ENCODE data around the gene PPFIA4.

The PPFIA4 gene

GRCh38 chr1:203072911-203073310, 46.6 kb downstream of the PPFIA4 start:
- Histone ChIP-seq H3K4me3 (no peak overlapping the region), H3K27ac (no peak overlapping the region)
- no peak for TF ChIP-seq CTCF (IDR thresholded peaks at IDR 0.05)
- no peak for DNase-seq (ENCODE audit: low spot score)

GRCh38 chr1:203073469-203073868, 47.2 kb downstream of the PPFIA4 start:
- no peak for DNase-seq (ENCODE audit: low spot score)
- no peak overlapping the region for H3K27ac ChIP-seq
- H3K4me3 ChIP-seq = no peak overlapping the region
- TF ChIP-seq CTCF (IDR thresholded peaks at IDR 0.05) = no peak

GRCh38 chr1:203074610-203075009, 48.3 kb downstream of the PPFIA4 start:
- Histone ChIP-seq H3K4me3 (no peak overlapping the region), H3K27ac (no peak overlapping the region)
- no peak for DNase-seq (ENCODE audit: low spot score)
- no peak for TF ChIP-seq CTCF (IDR thresholded peaks at IDR 0.05)

- H3K4me3 ChIP-seq = peak overlapping the region; percentile 58
- no peak overlapping the region for H3K27ac ChIP-seq
- no peak for TF ChIP-seq CTCF (IDR thresholded peaks at IDR 0.05)
- DNase-seq (ENCODE audit: low spot score) = no peak
Measured at GRCh38 chr1:203075236-203076030, 49.1 kb downstream of the PPFIA4 start.

- Histone ChIP-seq H3K4me3 (peak overlapping the region; percentile 58), H3K27ac (no peak overlapping the region)
- TF ChIP-seq CTCF (IDR thresholded peaks at IDR 0.05) = no peak
- no peak for DNase-seq (ENCODE audit: low spot score)
Measured at GRCh38 chr1:203076031-203076511, 49.8 kb downstream of the PPFIA4 start.

GRCh38 chr1:203077367-203077766, 51.1 kb downstream of the PPFIA4 start:
- Histone ChIP-seq H3K27ac (no peak overlapping the region), H3K4me3 (no peak overlapping the region)
- TF ChIP-seq CTCF (IDR thresholded peaks at IDR 0.05) = no peak
- DNase-seq (ENCODE audit: low spot score) = no peak

GRCh38 chr1:203077956-203078355, 51.7 kb downstream of the PPFIA4 start:
- no peak overlapping the region for H3K4me3 ChIP-seq
- no peak for DNase-seq (ENCODE audit: low spot score)
- no peak for TF ChIP-seq CTCF (IDR thresholded peaks at IDR 0.05)
- no peak overlapping the region for H3K27ac ChIP-seq
